Activated naive CD4-positive, alpha-beta T cell treated with anti-CD3 and anti-CD28 coated beads, Interleukin-2, amount 50 U/mL, for 72 hours (primary cell): ENCODE measurements around the gene DCAF15. TPM values are rescaled to one million over a fixed set of nuclear protein-coding genes. Genes with fewer than 3 reads are reported as not detected.
"Not testable (repeated sequence)": the region's sequence is repeated elsewhere in the genome, so short reads cannot be mapped to it uniquely, and the experiment has no call there.

Experiments
- ATAC-seq, 2 donors: fragments of 150-1000 bp; cut with Tn5 transposase; 2 replicates each; pipeline ENCODE4 v1.10.0; 2021; ENCODE audit warnings: mild to moderate bottlenecking in 2 of 2, moderate library complexity in 2 of 2
- DNase-seq, 2 donors: peaks; one replicate each; pipeline ENCODE4 v3.0.0; 2021 to 2022; ENCODE audit warnings: low spot score in 2 of 2
- H3K27ac Mint-ChIP-seq, 2 donors: one replicate each; pipeline ENCODE4 v1.8.0; 2022; ENCODE audit warnings: mild to moderate bottlenecking in 2 of 2, mixed read lengths in 2 of 2
- H3K36me3 Mint-ChIP-seq, 2 donors: one replicate each; pipeline ENCODE4 v1.8.0; 2022; ENCODE audit warnings: mixed read lengths in 2 of 2
- H3K9me3 Mint-ChIP-seq, 2 donors: one replicate each; pipeline ENCODE4 v1.8.0; 2022; ENCODE audit warnings: mixed read lengths in 2 of 2
- total RNA-seq, 2 donors: library from RNA; stranded (reverse); gene quantifications; one replicate each; pipeline ENCODE4 v1.2.3, GENCODE V29; 2022

DCAF15 gene, protein sequence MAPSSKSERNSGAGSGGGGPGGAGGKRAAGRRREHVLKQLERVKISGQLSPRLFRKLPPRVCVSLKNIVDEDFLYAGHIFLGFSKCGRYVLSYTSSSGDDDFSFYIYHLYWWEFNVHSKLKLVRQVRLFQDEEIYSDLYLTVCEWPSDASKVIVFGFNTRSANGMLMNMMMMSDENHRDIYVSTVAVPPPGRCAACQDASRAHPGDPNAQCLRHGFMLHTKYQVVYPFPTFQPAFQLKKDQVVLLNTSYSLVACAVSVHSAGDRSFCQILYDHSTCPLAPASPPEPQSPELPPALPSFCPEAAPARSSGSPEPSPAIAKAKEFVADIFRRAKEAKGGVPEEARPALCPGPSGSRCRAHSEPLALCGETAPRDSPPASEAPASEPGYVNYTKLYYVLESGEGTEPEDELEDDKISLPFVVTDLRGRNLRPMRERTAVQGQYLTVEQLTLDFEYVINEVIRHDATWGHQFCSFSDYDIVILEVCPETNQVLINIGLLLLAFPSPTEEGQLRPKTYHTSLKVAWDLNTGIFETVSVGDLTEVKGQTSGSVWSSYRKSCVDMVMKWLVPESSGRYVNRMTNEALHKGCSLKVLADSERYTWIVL
- 10 to 100 TPM; 59.0 to 90.0 TPM for total RNA-seq

GRCh38 chr19:13952154-13952930 is at the start of gene DCAF15:
Gene DCAF15 (plus strand): TSS chr19:13952509. CDS start chr19:13952513, 4 bp downstream.
- Mint-ChIP-seq H3K27ac (peak within 1 kb of the TSS; percentile 80 to 98), H3K9me3 (no peaks in the 10 kb centered on the region), H3K36me3 (peaks cover 0 to 4% of the 10 kb centered on the region in 2 donors)
- DNase-seq (peak; percentile 98 to 100), ATAC-seq (peak; percentile 98)

GRCh38 chr19:13902993-13903555 is 49.2 kb upstream of the DCAF15 start:
- no peak for ATAC-seq
- Mint-ChIP-seq H3K27ac (no peak overlapping the region), H3K36me3 (peaks cover 0 to 6% of the 10 kb centered on the region in 2 donors), H3K9me3 (no peaks in the 10 kb centered on the region)
- DNase-seq: no peak

- Mint-ChIP-seq H3K36me3 (peaks cover 5 to 6% of the 10 kb centered on the region in 2 donors), H3K9me3 (no peaks in the 10 kb centered on the region), H3K27ac (peak within 1 kb of the TSS; percentile 74 to 93)
- peak; percentile 98 to 99 for ATAC-seq
- peak; percentile 94 to 96 for DNase-seq
These were observed 46.4 kb upstream of the DCAF15 start, which contains the start of the genes BRME1 and CC2D1A for GRCh38 chr19:13905634-13906520. Gene BRME1 (minus strand): TSS chr19:13906117. CDS start chr19:13904892, 1,225 bp downstream. Gene CC2D1A (plus strand): TSS chr19:13906201. CDS start chr19:13906442, 241 bp downstream.

- DNase-seq: peak in 1 of 2 donors; percentile 24
These were observed 45.8 kb upstream of the DCAF15 start for GRCh38 chr19:13906521-13906904.

DNA sequence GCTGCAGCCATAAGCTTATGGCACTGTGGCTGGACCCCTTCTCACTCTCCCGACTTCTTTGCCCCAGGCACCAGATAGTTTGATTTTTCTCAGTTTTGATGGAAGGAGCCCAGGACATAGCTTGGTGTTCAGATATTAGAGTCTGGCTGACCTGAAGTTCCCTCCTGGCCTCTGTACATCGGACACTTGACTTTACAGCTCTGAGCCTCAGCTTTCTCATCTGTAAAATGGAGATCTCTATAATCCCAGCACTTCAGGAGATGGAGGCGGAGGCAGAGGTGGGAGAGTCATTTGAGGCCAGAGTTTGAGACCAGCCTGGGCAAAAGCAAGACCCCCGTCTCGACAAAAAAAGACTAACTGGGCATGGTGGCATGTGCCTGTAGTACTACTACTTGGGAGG is 45.4 kb upstream of the DCAF15 start:
- ATAC-seq (no peak), DNase-seq (no peak)
- no peaks in the 10 kb centered on the region for H3K9me3 Mint-ChIP-seq
- H3K36me3 Mint-ChIP-seq: peaks cover 5 to 6% of the 10 kb centered on the region in 2 donors
- peak overlapping the region in 1 of 2 donors; percentile 93 for H3K27ac Mint-ChIP-seq

More at GRCh38 chr19:13906521-13906904, 45.8 kb upstream of the DCAF15 start:
- peak; percentile 18 to 28 for ATAC-seq
- no peaks in the 10 kb centered on the region for H3K9me3 Mint-ChIP-seq
- peak overlapping the region; percentile 74 to 93 for H3K27ac Mint-ChIP-seq
- peaks cover 5 to 6% of the 10 kb centered on the region in 2 donors for H3K36me3 Mint-ChIP-seq

GRCh38 chr19:13908674-13909073 is 43.6 kb upstream of the DCAF15 start:
- DNase-seq (no peak), ATAC-seq (no peak)
- Mint-ChIP-seq H3K36me3 (peaks cover 5 to 6% of the 10 kb centered on the region in 2 donors), H3K27ac (no peak overlapping the region), H3K9me3 (no peaks in the 10 kb centered on the region)

- peaks cover 5 to 6% of the 10 kb centered on the region in 2 donors for H3K36me3 Mint-ChIP-seq
- DNase-seq (no peak), ATAC-seq (no peak)
- H3K9me3 Mint-ChIP-seq: no peaks in the 10 kb centered on the region
- H3K27ac Mint-ChIP-seq: no peak overlapping the region
These were observed 42.9 kb upstream of the DCAF15 start for GRCh38 chr19:13909430-13909829.

DNA sequence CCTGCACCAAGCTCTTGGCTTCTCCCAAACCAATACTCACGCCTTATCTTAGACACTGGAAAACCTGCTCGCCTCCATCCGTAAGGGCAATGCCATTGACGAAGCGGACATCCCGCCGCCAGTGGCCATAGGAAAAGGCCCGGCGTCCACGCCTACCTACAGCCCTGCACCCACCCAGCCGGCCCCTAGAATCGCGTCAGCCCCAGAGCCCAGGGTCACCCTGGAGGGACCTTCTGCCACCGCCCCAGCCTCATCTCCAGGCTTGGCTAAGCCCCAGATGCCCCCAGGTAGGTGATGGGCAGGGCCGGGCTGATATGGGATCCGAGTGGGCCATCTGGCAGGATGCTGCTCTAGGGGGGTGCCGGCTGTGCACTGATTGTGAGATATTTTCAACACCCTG is 39.0 kb upstream of the DCAF15 start:
- peaks cover 0 to 5% of the 10 kb centered on the region in 2 donors for H3K36me3 Mint-ChIP-seq
- ATAC-seq (no peak), DNase-seq (no peak)
- H3K9me3 Mint-ChIP-seq: no peaks in the 10 kb centered on the region
- no peak overlapping the region for H3K27ac Mint-ChIP-seq

- Mint-ChIP-seq H3K9me3 (no peaks in the 10 kb centered on the region), H3K27ac (peak overlapping the region in 1 of 2 donors; percentile 14), H3K36me3 (peaks cover 0 to 5% of the 10 kb centered on the region in 2 donors)
- no peak for ATAC-seq
- DNase-seq: no peak
These were observed 37.5 kb upstream of the DCAF15 start for GRCh38 chr19:13914777-13915176.

DNA sequence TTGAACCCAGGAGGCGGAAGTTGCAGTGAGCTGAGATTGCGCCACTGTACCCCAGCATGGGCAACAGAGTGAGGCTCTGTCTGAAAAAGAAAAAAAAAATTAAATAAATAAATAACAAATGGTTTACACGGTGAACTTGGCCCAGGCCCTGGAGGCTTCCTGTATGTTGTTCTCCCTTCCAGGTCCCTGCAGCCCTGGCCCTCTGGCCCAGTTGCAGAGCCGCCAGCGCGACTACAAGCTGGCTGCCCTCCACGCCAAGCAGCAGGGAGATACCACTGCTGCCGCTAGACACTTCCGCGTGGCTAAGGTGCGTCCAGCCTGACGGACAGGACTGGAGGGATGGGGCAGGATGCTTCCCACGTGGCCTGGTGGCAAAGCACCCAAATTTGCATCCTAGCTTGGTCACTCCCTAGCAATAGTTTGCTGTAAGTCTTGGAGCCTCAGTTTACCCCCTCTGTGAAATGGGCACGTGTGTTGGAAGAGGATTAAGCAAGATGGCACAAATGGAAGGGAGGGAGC is 34.4 kb upstream of the DCAF15 start:
- no peaks in the 10 kb centered on the region for H3K9me3 Mint-ChIP-seq
- H3K36me3 Mint-ChIP-seq: peaks cover 24 to 26% of the 10 kb centered on the region in 2 donors
- no peak for DNase-seq
- no peak for ATAC-seq
- H3K27ac Mint-ChIP-seq: no peak overlapping the region

GRCh38 chr19:13918726-13919411 is 33.4 kb upstream of the DCAF15 start:
- peaks cover 24 to 26% of the 10 kb centered on the region in 2 donors for H3K36me3 Mint-ChIP-seq
- no peak for ATAC-seq
- DNase-seq: no peak
- H3K27ac Mint-ChIP-seq: no peak overlapping the region
- no peaks in the 10 kb centered on the region for H3K9me3 Mint-ChIP-seq

GRCh38 chr19:13920524-13920923 is 31.8 kb upstream of the DCAF15 start:
- H3K36me3 Mint-ChIP-seq: peaks cover 24 to 26% of the 10 kb centered on the region in 2 donors
- ATAC-seq: no peak
- H3K9me3 Mint-ChIP-seq: no peaks in the 10 kb centered on the region
- peak overlapping the region in 1 of 2 donors; percentile 80 for H3K27ac Mint-ChIP-seq
- no peak for DNase-seq

GRCh38 chr19:13920940-13921747 is 31.2 kb upstream of the DCAF15 start:
- Mint-ChIP-seq H3K27ac (peak overlapping the region; percentile 13 to 80), H3K9me3 (no peaks in the 10 kb centered on the region), H3K36me3 (peaks cover 24 to 26% of the 10 kb centered on the region in 2 donors)
- DNase-seq (peak in 1 of 2 donors; percentile 42), ATAC-seq (peak; percentile 85 to 95)

DNA sequence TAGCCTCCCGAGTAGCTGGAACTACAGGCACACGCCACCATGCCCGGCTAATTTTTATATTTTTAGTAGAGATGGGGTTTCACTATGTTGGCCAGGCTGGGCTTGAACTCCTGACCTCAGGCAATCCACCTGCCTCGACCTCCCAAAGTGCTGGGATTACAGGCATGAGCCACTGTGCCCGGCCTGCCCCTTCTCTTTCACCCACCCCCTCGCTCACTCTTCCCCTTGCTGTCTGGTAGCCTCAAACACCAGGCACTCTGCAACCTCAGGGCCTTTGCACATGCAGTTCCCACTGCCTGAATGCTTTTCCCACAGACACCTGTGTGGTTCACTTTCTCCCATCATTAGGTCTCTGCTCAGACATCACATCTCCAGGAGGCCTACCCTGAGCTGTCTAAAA is 30.2 kb upstream of the DCAF15 start:
- not testable (repeated sequence) for ATAC-seq, H3K9me3 Mint-ChIP-seq, DNase-seq
- Mint-ChIP-seq H3K36me3 (peaks cover 24 to 26% of the 10 kb centered on the region in 2 donors), H3K27ac (peak overlapping the region in 1 of 2 donors; percentile 51)
